ENCODE results near the gene DCUN1D2.

- TF ChIP-seq POLR2A (IDR thresholded peaks at IDR 0.05) (no peak), CTCF (IDR thresholded peaks at IDR 0.05 in 8 of 11, conservative IDR thresholded peaks at IDR 0.05 in 3 of 11) (no peak), POLR2AphosphoS5 (IDR thresholded peaks at IDR 0.05) (no peak)
These were observed 82.7 kb downstream of the DCUN1D2 start for GRCh38 chr13:113407531-113408393.

Data from spleen (tissue), 7 donors.